Measurements from ENCODE around the gene RHO. TPM values are rescaled to one million over a fixed set of nuclear protein-coding genes. Genes with fewer than 3 reads are reported as not detected.

Gene RHO
- total and polyA plus RNA-seq, 7 experiments from 2014 or later: not detected

DNA sequence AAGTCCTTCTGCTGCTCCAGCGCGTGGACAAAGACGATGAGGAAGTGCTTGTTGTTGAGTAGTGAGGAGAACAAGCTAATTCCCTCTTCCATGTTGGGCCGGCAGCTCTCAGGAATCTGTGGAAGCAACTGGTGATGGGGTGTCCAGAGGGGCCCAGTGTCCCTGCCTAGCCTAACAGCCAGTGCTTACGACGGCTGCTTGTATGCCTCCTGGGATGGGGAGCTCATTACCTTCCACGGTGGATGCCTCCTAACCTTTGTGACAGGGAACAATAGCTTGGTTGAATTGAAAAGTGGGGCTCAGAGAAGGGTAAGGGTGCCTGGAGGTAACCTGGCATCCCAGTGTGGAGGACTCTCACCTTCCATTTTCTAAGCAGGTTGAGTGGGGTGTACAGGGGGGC, 37.5 kb downstream of the RHO start:
- Mint-ChIP-seq H3K4me3 (no peak overlapping the region), H3K27me3 (no peaks in the 10 kb centered on the region), H3K9me3 (peaks cover 0 to 1% (median 0%) of the 10 kb centered on the region in 11 donors), H3K27ac (no peak overlapping the region), H3K4me1 (peaks cover 0 to 4% (median 0%) of the 10 kb centered on the region in 7 donors), H3K36me3 (no peaks in the 10 kb centered on the region)
- ATAC-seq: no peak
- CTCF ChIA-PET: interaction anchor here (0.6 to 1.5 kb wide), 2 partner anchors 76 to 578 kb away, joined by 3 to 4 read pairs; no protein-coding TSS in a partner anchor
- no peak for DNase-seq
- no peaks in the 10 kb centered on the region for H3K27me3 ChIP-seq (ENCODE audit: control insufficient read depth in 2 of 2, insufficient read depth in 2 of 2, low read length in 2 of 2)
- H3K9me3 ChIP-seq (ENCODE audit: control insufficient read depth in 2 of 3, low read length in 3 of 3): no peaks in the 10 kb centered on the region
- intact Hi-C loops (cut with micrococcal nuclease): no loop called here
- POLR2A ChIA-PET: no interaction called here
- H3K4me3 ChIP-seq (ENCODE audit: low read length): no peak overlapping the region
- no peaks in the 10 kb centered on the region for H3K36me3 ChIP-seq (ENCODE audit: control insufficient read depth in 2 of 3, insufficient read depth in 3 of 3, low read length in 3 of 3)
- peaks cover 0 to 16% of the 10 kb centered on the region in 2 donors for H3K4me1 ChIP-seq (ENCODE audit: control insufficient read depth in 2 of 2, insufficient read depth in 2 of 2, low read length in 2 of 2)
- no peak overlapping the region for H3K27ac ChIP-seq (ENCODE audit: low read depth, low read length)

DNA sequence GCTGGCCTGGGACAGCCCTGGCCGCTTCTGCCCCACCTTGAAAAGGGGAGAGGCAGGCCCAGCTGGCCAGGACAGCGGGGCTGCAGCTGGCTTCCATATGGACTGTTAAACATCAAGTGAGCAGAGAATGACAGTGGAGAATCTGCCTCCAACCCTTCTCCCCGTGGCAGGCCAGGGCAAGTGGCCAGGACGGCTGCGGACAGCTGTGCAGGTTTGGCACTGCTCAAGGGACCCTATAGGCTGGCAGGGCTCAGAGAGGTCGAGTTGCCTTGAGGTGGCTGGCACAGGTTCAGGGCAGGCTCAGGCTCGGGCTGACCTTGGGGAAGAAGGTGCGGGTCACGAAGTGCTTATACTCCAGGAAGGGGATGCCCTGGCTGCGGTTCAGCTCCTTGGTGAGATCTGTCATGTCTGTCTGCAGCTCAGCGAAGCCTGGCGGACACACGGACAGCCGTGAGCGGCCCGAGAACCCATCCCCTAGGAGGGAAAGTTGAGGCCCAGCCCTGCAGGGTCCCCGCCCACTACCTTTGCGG, 38.8 kb downstream of the RHO start:
- POLR2A ChIA-PET: no interaction called here
- no peaks in the 10 kb centered on the region for H3K36me3 Mint-ChIP-seq

DNA sequence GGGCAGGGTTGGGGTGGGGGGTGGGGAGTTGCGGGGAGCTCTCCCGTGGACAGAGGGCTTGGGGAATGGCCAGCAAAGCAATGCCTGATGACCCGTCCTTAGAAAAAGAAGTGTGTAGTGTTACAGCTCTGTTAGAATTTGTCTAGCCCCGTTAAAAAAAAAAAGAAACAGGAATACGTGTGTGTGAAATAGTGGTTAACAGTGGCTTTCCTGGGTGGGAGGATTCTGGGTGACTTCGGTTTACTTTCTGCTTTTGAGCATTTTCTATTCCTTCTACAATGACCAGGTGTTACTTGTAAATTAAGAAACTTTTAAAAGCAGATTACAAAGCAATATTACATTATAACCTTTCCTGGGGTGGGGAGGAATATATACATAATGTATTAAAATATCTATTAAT, 39.5 kb downstream of the RHO start:
- Histone ChIP-seq H3K9me3 (ENCODE audit: control insufficient read depth in 2 of 3, low read length in 3 of 3) (no peaks in the 10 kb centered on the region), H3K4me3 (ENCODE audit: low read length) (no peak overlapping the region), H3K27ac (ENCODE audit: low read depth, low read length) (no peak overlapping the region), H3K4me1 (ENCODE audit: control insufficient read depth in 2 of 2, insufficient read depth in 2 of 2, low read length in 2 of 2) (peaks cover 0 to 16% of the 10 kb centered on the region in 2 donors), H3K27me3 (ENCODE audit: control insufficient read depth in 2 of 2, insufficient read depth in 2 of 2, low read length in 2 of 2) (no peaks in the 10 kb centered on the region), H3K36me3 (ENCODE audit: control insufficient read depth in 2 of 3, insufficient read depth in 3 of 3, low read length in 3 of 3) (no peaks in the 10 kb centered on the region)
- ChIA-PET POLR2A (no interaction called here), CTCF (no interaction called here)
- Mint-ChIP-seq H3K27me3 (no peaks in the 10 kb centered on the region), H3K9me3 (peaks cover 0 to 1% (median 0%) of the 10 kb centered on the region in 11 donors), H3K36me3 (no peaks in the 10 kb centered on the region), H3K4me3 (no peak overlapping the region), H3K27ac (peak overlapping the region in 1 of 9 donors; percentile 2), H3K4me1 (peaks cover 0 to 4% (median 0%) of the 10 kb centered on the region in 7 donors)
- no peak for ATAC-seq
- intact Hi-C loops (cut with micrococcal nuclease): no loop called here
- DNase-seq: no peak

More for the DNA sequence above, 38.8 kb downstream of the RHO start:
- Mint-ChIP-seq H3K27ac (peak overlapping the region in 1 of 9 donors; percentile 9), H3K9me3 (peaks cover 0 to 1% (median 0%) of the 10 kb centered on the region in 11 donors), H3K4me1 (peaks cover 0 to 4% (median 0%) of the 10 kb centered on the region in 7 donors), H3K27me3 (no peaks in the 10 kb centered on the region), H3K4me3 (no peak overlapping the region)
- no peak overlapping the region for H3K4me3 ChIP-seq (ENCODE audit: low read length)
- H3K9me3 ChIP-seq (ENCODE audit: control insufficient read depth in 2 of 3, low read length in 3 of 3): no peaks in the 10 kb centered on the region
- no peaks in the 10 kb centered on the region for H3K36me3 ChIP-seq (ENCODE audit: control insufficient read depth in 2 of 3, insufficient read depth in 3 of 3, low read length in 3 of 3)
- intact Hi-C loops (cut with micrococcal nuclease): no loop called here
- H3K4me1 ChIP-seq (ENCODE audit: control insufficient read depth in 2 of 2, insufficient read depth in 2 of 2, low read length in 2 of 2): peaks cover 0 to 16% of the 10 kb centered on the region in 2 donors
- DNase-seq (no peak), ATAC-seq (no peak)
- H3K27me3 ChIP-seq (ENCODE audit: control insufficient read depth in 2 of 2, insufficient read depth in 2 of 2, low read length in 2 of 2): no peaks in the 10 kb centered on the region
- H3K27ac ChIP-seq (ENCODE audit: low read depth, low read length): no peak overlapping the region
- CTCF ChIA-PET: interaction anchor here (1.5 kb wide), 1 partner anchor 77 kb away, joined by 4 read pairs; no protein-coding TSS in a partner anchor

DNA sequence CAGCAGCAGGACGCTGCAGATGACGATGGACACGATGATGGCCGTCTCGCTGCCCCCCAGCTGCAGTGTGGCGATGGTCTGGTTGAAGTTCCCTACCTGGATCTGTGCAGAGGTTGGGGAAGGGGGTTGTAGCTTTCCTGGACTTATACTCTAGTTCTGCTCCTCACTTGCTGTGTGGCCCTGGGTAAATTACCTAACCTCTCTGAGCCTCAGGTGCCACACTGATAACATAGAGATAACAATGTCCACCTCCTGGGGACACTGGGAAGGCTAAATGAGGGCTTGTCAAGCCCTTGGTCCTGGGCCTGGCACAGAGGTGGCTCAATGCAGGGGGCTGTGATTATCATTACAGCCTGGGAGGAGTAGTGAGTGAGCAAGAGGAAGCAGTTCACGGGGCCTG, 41.4 kb downstream of the RHO start:
- peaks cover 0 to 4% (median 0%) of the 10 kb centered on the region in 7 donors for H3K4me1 Mint-ChIP-seq
- no peaks in the 10 kb centered on the region for H3K36me3 ChIP-seq (ENCODE audit: control insufficient read depth in 2 of 3, insufficient read depth in 3 of 3, low read length in 3 of 3)
- no peak for ATAC-seq
- DNase-seq: no peak
- peaks cover 0 to 1% (median 0%) of the 10 kb centered on the region in 11 donors for H3K9me3 Mint-ChIP-seq
- H3K36me3 Mint-ChIP-seq: no peaks in the 10 kb centered on the region
- no peak overlapping the region for H3K4me3 ChIP-seq (ENCODE audit: low read length)
- no peak overlapping the region for H3K27ac Mint-ChIP-seq
- intact Hi-C loops (cut with micrococcal nuclease): no loop called here
- H3K9me3 ChIP-seq (ENCODE audit: control insufficient read depth in 2 of 3, low read length in 3 of 3): no peaks in the 10 kb centered on the region
- CTCF ChIA-PET: no interaction called here
- H3K4me3 Mint-ChIP-seq: no peak overlapping the region
- no peak overlapping the region for H3K27ac ChIP-seq (ENCODE audit: low read depth, low read length)
- no peaks in the 10 kb centered on the region for H3K27me3 ChIP-seq (ENCODE audit: control insufficient read depth in 2 of 2, insufficient read depth in 2 of 2, low read length in 2 of 2)
- no peaks in the 10 kb centered on the region for H3K27me3 Mint-ChIP-seq
- peaks cover 0 to 20% of the 10 kb centered on the region in 2 donors for H3K4me1 ChIP-seq (ENCODE audit: control insufficient read depth in 2 of 2, insufficient read depth in 2 of 2, low read length in 2 of 2)
- POLR2A ChIA-PET: no interaction called here

GRCh38 chr3:129571605-129572547, 43.4 kb downstream of the RHO start:
- Mint-ChIP-seq H3K4me1 (peaks cover 4 to 16% (median 10%) of the 10 kb centered on the region in 7 donors), H3K36me3 (no peaks in the 10 kb centered on the region), H3K9me3 (peaks cover 0 to 1% (median 0%) of the 10 kb centered on the region in 11 donors), H3K27ac (peak overlapping the region in 1 of 9 donors; percentile 74), H3K4me3 (no peak overlapping the region), H3K27me3 (no peaks in the 10 kb centered on the region)
- POLR2A ChIA-PET: interaction anchor here (0.6 kb wide), 1 partner anchor 14 kb away, joined by 3 read pairs; no protein-coding TSS in a partner anchor
- CTCF ChIA-PET: no interaction called here
- Histone ChIP-seq H3K27ac (ENCODE audit: low read depth, low read length) (no peak overlapping the region), H3K4me3 (ENCODE audit: low read length) (no peak overlapping the region), H3K4me1 (ENCODE audit: control insufficient read depth in 2 of 2, insufficient read depth in 2 of 2, low read length in 2 of 2) (peaks cover 13 to 38% of the 10 kb centered on the region in 2 donors), H3K27me3 (ENCODE audit: control insufficient read depth in 2 of 2, insufficient read depth in 2 of 2, low read length in 2 of 2) (no peaks in the 10 kb centered on the region), H3K9me3 (ENCODE audit: control insufficient read depth in 2 of 3, low read length in 3 of 3) (no peaks in the 10 kb centered on the region), H3K36me3 (ENCODE audit: control insufficient read depth in 2 of 3, insufficient read depth in 3 of 3, low read length in 3 of 3) (no peaks in the 10 kb centered on the region)
- ATAC-seq: no peak
- intact Hi-C loops (cut with micrococcal nuclease): no loop called here
- no peak for DNase-seq

DNA sequence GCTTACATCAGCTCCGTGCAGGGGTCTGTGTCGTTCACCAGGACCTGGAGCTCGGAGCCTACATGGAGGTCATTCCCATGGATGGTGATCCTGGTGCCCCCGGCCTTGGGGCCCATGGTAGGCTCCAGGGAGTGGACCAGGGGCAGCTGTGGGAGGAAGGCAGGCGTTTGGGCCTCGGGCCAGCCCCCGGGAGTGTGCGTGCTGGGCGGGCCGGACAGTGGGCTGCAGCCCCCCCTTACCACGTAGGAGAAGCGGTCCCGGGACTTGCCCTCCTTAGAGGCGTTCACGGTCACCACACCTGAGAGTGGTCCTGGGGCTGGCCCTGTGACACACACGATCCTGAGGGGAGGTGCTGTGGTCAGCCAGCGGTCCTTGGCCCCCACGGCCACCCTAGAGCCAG, 44.2 kb downstream of the RHO start:
- H3K4me3 ChIP-seq (ENCODE audit: low read length): no peak overlapping the region
- H3K27me3 ChIP-seq (ENCODE audit: control insufficient read depth in 2 of 2, insufficient read depth in 2 of 2, low read length in 2 of 2): no peaks in the 10 kb centered on the region
- no peak overlapping the region for H3K27ac ChIP-seq (ENCODE audit: low read depth, low read length)
- H3K4me1 ChIP-seq (ENCODE audit: control insufficient read depth in 2 of 2, insufficient read depth in 2 of 2, low read length in 2 of 2): peaks cover 17 to 40% of the 10 kb centered on the region in 2 donors
- ATAC-seq (no peak), DNase-seq (no peak)
- H3K9me3 Mint-ChIP-seq: peaks cover 0 to 1% (median 0%) of the 10 kb centered on the region in 11 donors
- intact Hi-C loops (cut with micrococcal nuclease): no loop called here
- POLR2A ChIA-PET: no interaction called here
- no peaks in the 10 kb centered on the region for H3K9me3 ChIP-seq (ENCODE audit: control insufficient read depth in 2 of 3, low read length in 3 of 3)
- peaks cover 4 to 19% (median 13%) of the 10 kb centered on the region in 7 donors for H3K4me1 Mint-ChIP-seq
- CTCF ChIA-PET: no interaction called here
- no peak overlapping the region for H3K4me3 Mint-ChIP-seq
- H3K27ac Mint-ChIP-seq: peak overlapping the region in 2 of 9 donors; percentile 41 to 72
- H3K27me3 Mint-ChIP-seq: no peaks in the 10 kb centered on the region
- no peaks in the 10 kb centered on the region for H3K36me3 ChIP-seq (ENCODE audit: control insufficient read depth in 2 of 3, insufficient read depth in 3 of 3, low read length in 3 of 3)
- no peaks in the 10 kb centered on the region for H3K36me3 Mint-ChIP-seq
